ENCODE results near the gene DYNAP. TPM values are rescaled to one million over a fixed set of nuclear protein-coding genes. Genes with fewer than 3 reads are reported as not detected.

DYNAP gene
- total RNA-seq, result not detected

GRCh38 chr18:54590945-54591344 is at the start of gene DYNAP:
DYNAP (plus strand) TSS chr18:54591245; CDS start chr18:54591283, 38 bp downstream.

Other genes with a start within 250 kb of the DYNAP start
- not detected for gene STARD6, start 233.4 kb upstream of the DYNAP start, total RNA-seq
- gene C18orf54, start 233.3 kb upstream of the DYNAP start, total RNA-seq, result 7.2 TPM
- gene RAB27B, start 237.2 kb downstream of the DYNAP start, total RNA-seq, result 4.6 TPM

Data from metanephros (tissue), 1 donor.